Bladder microvascular endothelial cell (primary cell): ENCODE results near the gene TMEM62. TPM values are rescaled to one million over a fixed set of nuclear protein-coding genes. Genes with fewer than 3 reads are reported as not detected.

Experiments
- total RNA-seq: library from RNA; depleted of rRNA; stranded (reverse); fragments of >200 nt; gene quantifications from 2 replicates; pipeline ENCODE4 v1.2.3, GENCODE V29; 2014

Gene TMEM62
- total RNA-seq: 12.5 and 20.2 TPM in 2 replicates

DNA sequence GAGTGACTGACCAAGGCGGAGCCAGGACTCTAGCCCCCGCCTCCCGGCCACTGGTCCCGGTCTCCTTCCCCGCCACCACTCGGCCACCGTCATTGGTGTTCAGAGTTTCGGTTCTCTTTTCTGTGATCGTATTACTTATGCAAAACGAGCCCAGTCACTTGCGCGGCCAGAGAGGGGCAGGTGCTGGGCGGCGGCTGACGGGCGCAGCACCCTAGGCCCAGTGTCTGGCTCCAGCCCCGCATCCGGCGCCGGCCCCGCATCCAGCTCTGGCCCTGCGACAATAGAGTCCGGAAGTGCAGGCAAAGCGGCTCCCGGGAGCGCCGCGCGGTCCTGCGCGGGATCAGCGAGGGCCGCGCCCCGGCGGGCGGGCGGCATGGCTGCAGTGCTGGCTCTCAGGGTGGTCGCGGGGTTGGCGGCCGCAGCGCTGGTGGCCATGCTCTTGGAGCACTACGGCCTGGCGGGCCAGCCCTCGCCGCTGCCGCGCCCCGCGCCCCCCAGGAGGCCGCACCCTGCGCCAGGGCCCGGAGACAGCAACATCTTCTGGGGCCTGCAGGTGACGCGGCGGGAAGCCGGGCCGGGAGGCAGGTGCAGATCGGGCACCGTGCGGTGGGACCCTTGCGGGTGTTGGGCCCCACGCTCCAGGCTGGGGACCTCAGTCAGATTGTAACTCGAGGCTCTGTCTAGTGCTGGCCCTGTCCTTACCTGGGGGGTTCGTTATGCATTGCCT, at the start of gene TMEM62:
TMEM62 (plus strand) TSS at position 157 of the 727 bp plus-strand sequence; CDS start at position 374, 217 bp downstream.

DNA sequence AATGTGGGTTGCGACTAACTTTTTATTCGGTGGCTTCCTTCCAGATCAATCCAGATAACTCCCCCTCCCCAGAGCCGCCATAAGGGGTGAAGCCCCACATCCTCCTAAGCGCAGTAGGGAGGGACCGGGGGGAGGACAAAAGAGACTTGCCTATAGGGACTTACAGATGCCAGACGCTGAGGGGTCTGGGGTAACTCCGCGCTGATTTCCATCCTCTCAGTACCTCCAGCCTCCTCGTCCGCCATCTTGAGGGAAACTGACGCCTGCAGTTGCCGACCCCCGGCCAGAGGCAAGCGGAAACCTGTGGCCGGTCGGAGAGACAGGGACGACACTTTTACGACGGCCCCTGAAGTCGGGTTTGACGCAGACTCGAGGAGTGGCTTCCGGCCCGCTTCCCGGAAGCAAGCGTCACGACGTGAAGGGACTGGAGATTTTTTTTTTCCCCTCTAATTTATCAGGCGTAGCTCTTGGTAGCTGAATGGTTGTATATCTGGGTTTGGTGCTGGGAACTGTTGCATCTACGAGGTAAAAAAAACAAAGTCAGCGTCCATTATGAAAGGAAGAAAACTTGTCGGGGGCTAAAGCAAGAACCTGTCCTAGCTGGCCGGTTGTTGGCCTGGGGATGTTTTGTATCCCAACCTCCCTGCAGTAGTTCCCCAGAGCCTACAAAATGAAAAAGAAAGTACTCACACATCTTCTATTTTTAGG, 27.5 kb upstream of the TMEM62 start, which contains the start of gene UBR1:
UBR1 (minus strand) TSS at position 261 of the 708 bp plus-strand sequence; CDS start at position 245, 16 bp downstream.

DNA sequence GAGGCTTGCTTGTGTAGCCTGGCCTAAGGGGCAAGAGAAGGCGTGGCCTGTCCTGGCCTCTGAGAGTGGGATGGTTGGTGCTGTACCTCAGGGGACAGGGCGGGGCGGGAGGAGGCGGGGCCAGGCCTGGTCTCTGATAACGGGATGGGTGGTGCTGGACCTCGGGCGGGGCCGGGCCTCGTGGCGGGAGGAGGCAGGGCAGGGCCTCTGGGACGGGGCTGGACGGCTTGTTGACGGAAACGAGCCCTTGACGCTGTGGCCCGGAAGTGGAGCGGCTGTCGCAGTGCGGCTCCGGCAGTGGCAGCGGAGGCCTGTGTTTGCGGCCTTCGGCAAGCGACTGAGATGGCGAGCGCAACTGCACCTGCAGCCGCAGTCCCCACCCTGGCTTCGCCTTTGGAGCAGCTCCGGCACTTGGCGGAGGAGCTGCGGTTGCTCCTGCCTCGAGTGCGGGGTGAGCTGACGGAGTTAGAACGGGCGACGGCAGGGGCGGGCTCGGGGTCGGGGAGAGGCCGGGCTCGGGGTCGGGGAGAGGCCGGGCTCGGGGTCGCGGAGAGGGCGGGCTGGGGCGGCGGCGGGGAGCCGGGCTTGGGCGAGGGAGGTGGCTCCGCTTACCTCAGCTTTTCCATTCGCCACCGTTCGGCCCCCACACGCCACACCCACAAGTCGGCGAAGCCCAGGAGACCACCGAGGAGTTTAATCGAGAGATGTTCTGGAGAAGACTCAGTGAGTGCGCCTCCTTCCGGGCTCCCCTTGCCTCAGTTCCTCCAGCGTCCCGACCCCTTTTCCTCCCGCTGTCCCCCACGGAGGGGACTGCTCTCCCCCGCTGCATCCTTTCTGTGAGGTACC, 52.0 kb downstream of the TMEM62 start, which contains the start of gene CCNDBP1:
CCNDBP1 (plus strand) TSS at position 247 of the 846 bp plus-strand sequence; CDS start at position 343, 96 bp downstream.

DNA sequence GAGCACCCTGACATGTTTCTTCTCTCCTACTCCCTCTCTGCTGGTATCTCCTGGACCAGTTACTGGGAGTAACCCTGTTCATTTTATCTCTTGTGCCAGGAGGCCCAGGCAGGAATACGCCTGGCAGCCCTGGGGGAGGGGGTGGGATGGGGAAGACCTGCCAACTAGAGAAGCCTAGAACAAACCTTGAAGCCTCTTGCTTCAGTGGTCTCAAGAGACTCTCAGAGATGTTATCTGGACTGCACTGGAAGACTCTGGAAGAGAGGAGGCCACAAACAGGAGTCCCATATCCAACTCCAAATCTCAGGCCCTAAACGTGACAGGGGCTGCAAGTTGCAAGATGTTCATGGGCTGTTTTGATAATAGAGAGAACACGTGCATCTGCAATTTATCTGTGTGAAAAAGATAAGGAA, 87.6 kb downstream of the TMEM62 start, which contains the start of gene EPB42:
EPB42 (minus strand) TSS at position 28 of the 413 bp plus-strand sequence. CDS start 193 bp downstream, outside the sequence.

Other genes with a start within 250 kb of the TMEM62 start
- gene TTBK2, start 212.8 kb upstream of the TMEM62 start, total RNA-seq: 6.8 and 14.3 TPM in 2 replicates
- 20.7 and 43.2 TPM in 2 replicates for gene UBR1, start 27.5 kb upstream of the TMEM62 start, total RNA-seq
- 69.1 and 102 TPM in 2 replicates for gene CCNDBP1, start 51.8 kb downstream of the TMEM62 start, total RNA-seq
- gene EPB42, start 87.4 kb downstream of the TMEM62 start, total RNA-seq: not detected in 2 replicates
- gene TGM5, start 133.3 kb downstream of the TMEM62 start, total RNA-seq: not detected in 2 replicates
- not detected in 2 replicates for gene TGM7, start 168.7 kb downstream of the TMEM62 start, total RNA-seq
- gene LCMT2, start 197.0 kb downstream of the TMEM62 start, total RNA-seq: 3.6 and 9.5 TPM in 2 replicates
- gene ZSCAN29, start 237.5 kb downstream of the TMEM62 start, total RNA-seq: 12.5 and 15.7 TPM in 2 replicates
- gene TUBGCP4, start 237.5 kb downstream of the TMEM62 start, total RNA-seq: 7.0 and 12.5 TPM in 2 replicates